Activated CD8-positive, alpha-beta memory T cell treated with anti-CD3 and anti-CD28 coated beads, Interleukin-2, amount 10 ng/mL, durations not matched to agents 7 days and 5 days (primary cell): ENCODE measurements around the gene TENM4. TPM values are rescaled to one million over a fixed set of nuclear protein-coding genes. Genes with fewer than 3 reads are reported as not detected.
A peak's percentile ranks its signal among the peaks of the same experiment; 100 is the strongest.

ENCODE experiments used
- ATAC-seq: fragments of 150-1000 bp; cut with Tn5 transposase; one replicate; pipeline ENCODE4 v1.10.0; 2021; ENCODE audit warnings: moderate library complexity
- CTCF ChIA-PET: fragments of 350-600 bp; sonication (Branson Sonifier 250); formaldehyde crosslinking; loops from one replicate; lab custom pipeline; 2021; ENCODE audit warnings: antibody characterized with exemption; lab: Charles Lee
- DNase-seq: peaks from one replicate; pipeline ENCODE4 v3.0.0-alpha.2; 2020
- H3K27ac Mint-ChIP-seq: one replicate; pipeline ENCODE4 v1.8.0; 2021; ENCODE audit warnings: mild to moderate bottlenecking, mixed read lengths
- H3K27me3 Mint-ChIP-seq: one replicate; pipeline ENCODE4 v1.8.0; 2021; ENCODE audit warnings: mixed read lengths
- H3K36me3 Mint-ChIP-seq: one replicate; pipeline ENCODE4 v1.8.0; 2021; ENCODE audit warnings: mild to moderate bottlenecking, mixed read lengths
- H3K4me1 Mint-ChIP-seq: one replicate; pipeline ENCODE4 v1.8.0; 2021; ENCODE audit warnings: mixed read lengths
- H3K4me3 Mint-ChIP-seq: one replicate; pipeline ENCODE4 v1.8.0; 2021; ENCODE audit warnings: mild to moderate bottlenecking, moderate library complexity, mixed read lengths
- H3K9me3 Mint-ChIP-seq: one replicate; pipeline ENCODE4 v1.8.0; 2022; ENCODE audit warnings: low read depth, mixed read lengths
- total RNA-seq, 2 experiments: library from RNA; stranded (reverse); gene quantifications; one replicate each; pipeline ENCODE4 v1.2.3, GENCODE V29; 2021

Gene TENM4
- total RNA-seq, 2 experiments from 2014 or later: not detected

DNA sequence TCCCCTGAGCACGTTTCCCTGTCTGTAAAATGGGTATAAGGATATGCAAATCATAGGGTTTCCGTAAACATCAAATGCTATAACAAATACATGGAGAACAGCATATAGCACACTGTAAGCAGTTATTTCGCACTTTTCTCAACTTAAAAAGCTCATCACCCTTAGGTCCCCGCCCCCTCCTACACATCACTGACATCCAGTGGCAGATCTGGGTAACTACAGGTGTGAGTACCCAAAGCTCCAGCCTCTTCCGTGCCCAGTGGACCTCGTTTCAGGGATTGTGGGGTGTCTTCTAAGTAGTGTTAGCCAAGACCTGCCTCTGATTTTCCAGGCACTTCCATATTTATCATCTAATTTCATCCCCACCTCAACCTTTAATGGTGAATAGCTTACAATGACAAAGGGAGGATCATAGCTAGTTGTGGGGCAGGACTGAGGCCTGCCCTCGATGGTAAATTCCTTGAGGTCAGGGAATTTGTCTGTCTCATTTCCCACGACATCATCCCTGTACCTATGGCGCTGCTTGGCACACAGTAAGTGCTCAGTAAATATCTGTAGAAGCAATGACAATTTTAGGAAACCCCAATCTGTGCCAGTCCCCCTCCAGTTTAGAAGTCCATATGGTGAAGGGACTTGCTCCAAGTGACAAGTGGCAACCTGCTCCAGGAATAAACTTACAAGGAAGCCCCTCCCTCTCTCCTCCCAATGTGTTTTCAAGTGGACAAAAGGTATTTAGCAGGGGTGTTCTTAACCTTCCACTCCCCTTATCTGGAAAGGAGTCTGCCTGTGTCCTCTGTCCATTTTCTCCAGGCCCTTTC lies 340.5 kb downstream of the TENM4 start:
- Mint-ChIP-seq H3K27me3 (peaks cover 3% of the 10 kb centered on the region), H3K9me3 (no peaks in the 10 kb centered on the region), H3K4me3 (no peak overlapping the region), H3K36me3 (no peaks in the 10 kb centered on the region), H3K27ac (no peak overlapping the region), H3K4me1 (no peaks in the 10 kb centered on the region)
- ATAC-seq (peak; percentile 68), DNase-seq (peak; percentile 52)
- CTCF ChIA-PET: interaction anchor here (0.8 to 2.5 kb wide), 8 partner anchors 9 to 454 kb away, joined by 3 to 30 read pairs (median 4); no protein-coding TSS in a partner anchor

DNA sequence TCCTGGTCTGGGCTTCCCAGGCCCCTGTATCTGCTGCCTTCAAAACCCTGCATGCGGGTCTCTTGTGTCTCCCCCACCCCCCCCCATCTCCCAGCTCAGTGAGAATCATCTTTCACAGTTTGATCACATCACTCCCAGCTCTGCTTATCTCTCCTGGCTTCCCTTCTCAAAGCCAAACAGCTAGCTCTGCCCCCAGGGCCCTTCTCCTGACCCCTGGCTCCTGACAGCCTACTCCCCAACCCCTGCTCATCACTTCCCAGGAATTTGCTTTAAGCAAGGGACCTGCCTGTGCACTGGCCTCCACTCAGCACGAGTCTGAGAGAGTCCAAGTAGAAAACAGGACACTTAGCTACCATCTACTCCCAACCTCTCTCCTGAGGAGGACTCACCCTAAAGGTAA lies 342.7 kb downstream of the TENM4 start:
- Mint-ChIP-seq H3K36me3 (no peaks in the 10 kb centered on the region), H3K9me3 (no peaks in the 10 kb centered on the region)
- CTCF ChIA-PET: interaction anchor here (2.5 kb wide), 1 partner anchor 452 kb away, joined by 30 read pairs; no protein-coding TSS in a partner anchor

DNA sequence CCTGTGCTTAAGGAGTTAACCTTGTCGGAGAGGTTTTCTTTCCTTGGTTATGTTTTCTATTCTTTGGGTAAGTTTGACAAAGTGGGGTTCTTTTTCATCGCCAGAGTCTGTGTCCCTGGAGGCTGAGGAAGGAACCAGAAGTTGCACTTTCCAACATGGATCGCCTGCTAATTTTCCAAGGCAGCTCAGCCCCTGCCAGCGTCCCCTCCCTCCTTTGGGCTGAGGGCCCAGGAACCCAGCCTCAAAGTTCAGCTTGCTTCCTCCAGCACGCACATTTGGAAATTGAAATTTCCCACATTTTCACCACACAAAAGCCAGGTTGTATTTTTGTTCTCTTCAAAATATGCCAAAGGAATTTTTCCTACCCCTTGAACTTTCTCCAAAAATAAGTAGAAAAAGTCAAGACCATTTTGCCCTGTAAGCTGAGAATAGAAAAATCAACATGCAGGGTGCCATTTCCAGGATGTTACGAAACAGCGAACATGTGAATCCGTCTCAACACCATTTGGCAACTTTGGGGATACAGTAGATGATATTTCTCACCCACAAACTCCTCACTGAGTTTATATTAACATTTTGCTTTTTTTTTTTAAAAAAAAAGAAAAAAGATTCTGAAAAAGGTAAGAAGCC lies 343.5 kb downstream of the TENM4 start:
- H3K9me3 Mint-ChIP-seq: no peaks in the 10 kb centered on the region
- H3K4me1 Mint-ChIP-seq: no peaks in the 10 kb centered on the region
- no peak overlapping the region for H3K27ac Mint-ChIP-seq
- no peak overlapping the region for H3K4me3 Mint-ChIP-seq
- ATAC-seq: no peak
- CTCF ChIA-PET: interaction anchor here (1.2 kb wide), 1 partner anchor 452 kb away, joined by 3 read pairs; no protein-coding TSS in a partner anchor
- no peak for DNase-seq
- H3K36me3 Mint-ChIP-seq: no peaks in the 10 kb centered on the region
- peaks cover 3% of the 10 kb centered on the region for H3K27me3 Mint-ChIP-seq

More for the DNA sequence above, 342.7 kb downstream of the TENM4 start:
- Mint-ChIP-seq H3K4me1 (no peaks in the 10 kb centered on the region), H3K27me3 (peaks cover 3% of the 10 kb centered on the region), H3K27ac (no peak overlapping the region), H3K4me3 (no peak overlapping the region)
- no peak for DNase-seq
- no peak for ATAC-seq

DNA sequence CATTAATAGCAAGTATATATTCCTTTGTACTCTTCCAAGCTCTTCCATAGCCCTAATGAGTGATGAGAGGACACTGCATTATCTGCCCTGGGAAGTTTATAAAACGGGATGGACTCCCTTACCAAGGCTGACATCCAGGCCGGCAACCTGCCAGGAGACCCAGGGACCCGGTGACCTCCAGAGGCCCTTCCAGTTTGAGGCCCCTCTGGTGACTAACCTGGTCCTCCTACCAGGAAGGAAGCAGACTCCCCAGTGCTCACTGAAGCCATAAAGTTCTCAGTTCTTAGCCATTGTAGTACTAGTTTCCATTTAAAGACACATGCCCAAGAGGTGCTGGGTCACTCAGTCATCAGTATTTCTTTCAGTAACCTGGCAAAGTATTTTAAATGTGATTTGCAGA lies 345.4 kb downstream of the TENM4 start:
- H3K27me3 Mint-ChIP-seq: peaks cover 3% of the 10 kb centered on the region
- DNase-seq (no peak), ATAC-seq (no peak)
- no peak overlapping the region for H3K4me3 Mint-ChIP-seq
- no peaks in the 10 kb centered on the region for H3K4me1 Mint-ChIP-seq
- no peak overlapping the region for H3K27ac Mint-ChIP-seq
- CTCF ChIA-PET: no interaction called here
- H3K36me3 Mint-ChIP-seq: no peaks in the 10 kb centered on the region
- H3K9me3 Mint-ChIP-seq: no peaks in the 10 kb centered on the region

DNA sequence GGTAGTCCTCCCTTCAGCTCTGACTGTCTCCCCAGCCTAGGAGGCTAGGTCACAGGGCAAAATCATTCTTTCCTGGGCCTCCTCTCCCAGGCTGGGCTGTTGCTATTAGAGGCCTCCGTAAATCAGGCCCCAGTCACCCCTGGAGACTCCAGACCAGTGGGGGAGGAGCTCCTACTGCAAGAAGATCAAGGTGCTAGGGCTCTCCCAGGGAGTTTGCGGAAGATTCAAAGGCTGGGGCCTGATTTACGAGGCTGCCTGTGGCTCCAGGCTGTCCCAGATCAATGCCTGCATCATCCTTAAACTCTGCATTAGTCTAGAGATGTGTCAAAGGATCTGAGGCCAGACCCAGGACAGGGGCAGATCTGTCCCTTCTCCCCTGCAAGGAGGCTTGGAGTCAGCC lies 346.2 kb downstream of the TENM4 start:
- ATAC-seq (no peak), DNase-seq (no peak)
- CTCF ChIA-PET: no interaction called here
- no peak overlapping the region for H3K4me3 Mint-ChIP-seq
- H3K4me1 Mint-ChIP-seq: no peaks in the 10 kb centered on the region
- H3K36me3 Mint-ChIP-seq: no peaks in the 10 kb centered on the region
- no peak overlapping the region for H3K27ac Mint-ChIP-seq
- peaks cover 3% of the 10 kb centered on the region for H3K27me3 Mint-ChIP-seq
- H3K9me3 Mint-ChIP-seq: no peaks in the 10 kb centered on the region

DNA sequence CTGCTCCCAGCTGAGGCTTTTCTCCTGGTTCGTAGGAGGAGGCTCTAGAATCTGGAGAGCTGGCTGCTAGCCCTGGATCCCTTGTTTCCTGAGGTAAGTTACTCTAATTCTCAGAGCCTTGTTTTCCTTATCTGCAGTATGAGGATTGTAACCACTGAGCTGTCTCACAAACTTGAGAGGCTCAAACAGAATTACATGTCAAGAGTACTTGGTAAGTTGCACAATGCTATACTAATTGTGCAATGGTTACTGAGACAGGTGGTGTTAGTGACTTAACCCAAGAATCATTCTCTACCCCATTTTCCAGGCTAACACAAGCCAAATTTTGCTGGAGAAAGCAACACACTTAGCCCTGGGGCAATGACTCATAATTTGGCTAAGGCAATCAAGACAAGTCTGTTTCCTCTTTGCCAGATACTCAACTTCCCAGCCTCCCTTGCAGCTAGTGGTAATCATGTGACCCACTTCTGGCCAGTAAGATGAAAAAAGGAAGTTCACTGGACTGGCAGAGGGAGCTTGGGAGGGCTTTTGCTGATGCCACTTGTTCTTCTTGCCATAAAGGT lies 348.0 kb downstream of the TENM4 start:
- Mint-ChIP-seq H3K27ac (no peak overlapping the region), H3K4me1 (no peaks in the 10 kb centered on the region), H3K4me3 (no peak overlapping the region), H3K9me3 (no peaks in the 10 kb centered on the region), H3K36me3 (no peaks in the 10 kb centered on the region), H3K27me3 (no peaks in the 10 kb centered on the region)
- CTCF ChIA-PET: no interaction called here
- ATAC-seq: no peak
- DNase-seq: no peak

DNA sequence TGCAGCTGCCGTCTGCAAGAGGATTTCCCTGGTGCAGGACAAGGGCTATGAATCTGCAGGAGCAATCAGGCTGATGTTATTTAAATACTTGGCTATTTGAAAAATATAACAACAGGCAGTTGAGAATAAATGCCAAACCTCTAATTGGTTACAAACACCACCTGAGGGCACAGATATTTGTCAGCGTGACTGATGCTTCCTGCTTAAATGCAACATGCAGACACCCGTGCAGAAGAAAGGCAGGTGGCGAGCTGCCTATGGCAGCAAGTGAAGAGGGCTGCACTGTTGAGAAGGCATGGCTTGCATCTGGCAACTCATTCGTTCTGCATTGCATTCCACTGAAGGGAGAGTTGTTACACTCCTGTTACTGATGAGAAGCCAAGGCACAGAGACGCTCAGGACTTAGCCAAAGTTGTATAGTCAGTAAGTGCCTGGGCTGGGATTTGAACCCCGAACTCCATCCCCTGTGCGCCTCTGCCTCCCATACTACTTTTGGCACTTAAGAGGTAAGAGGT lies 350.6 kb downstream of the TENM4 start:
- Mint-ChIP-seq H3K4me3 (no peak overlapping the region), H3K27me3 (no peaks in the 10 kb centered on the region), H3K36me3 (no peaks in the 10 kb centered on the region), H3K27ac (no peak overlapping the region), H3K4me1 (no peaks in the 10 kb centered on the region), H3K9me3 (no peaks in the 10 kb centered on the region)
- ATAC-seq: no peak
- DNase-seq: no peak
- CTCF ChIA-PET: interaction anchor here (1.0 to 1.5 kb wide), 2 partner anchors 10 to 445 kb away, joined by 3 to 4 read pairs; no protein-coding TSS in a partner anchor

DNA sequence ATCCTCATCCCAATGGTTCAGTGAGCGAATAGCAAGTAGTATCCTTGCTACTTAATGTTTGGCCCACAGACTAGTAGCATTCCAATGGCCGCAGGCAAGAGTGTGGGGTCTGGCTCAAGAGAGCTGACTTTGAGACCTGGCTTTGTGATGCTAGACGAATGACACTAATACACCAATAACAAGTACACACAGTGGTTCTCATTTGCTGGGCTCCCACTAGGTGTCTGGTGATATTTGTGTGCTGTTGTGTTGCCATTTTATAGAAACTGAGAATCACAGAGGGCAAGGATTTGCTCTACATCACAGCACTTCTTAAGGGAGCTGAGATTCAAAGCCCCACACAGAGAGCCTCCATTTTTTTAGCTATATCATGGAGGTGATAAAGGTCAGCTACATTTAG lies 351.2 kb downstream of the TENM4 start:
- CTCF ChIA-PET: interaction anchor here (1.0 to 1.5 kb wide), 2 partner anchors 10 to 444 kb away, joined by 3 to 4 read pairs; no protein-coding TSS in a partner anchor
- H3K4me1 Mint-ChIP-seq: no peaks in the 10 kb centered on the region

DNA sequence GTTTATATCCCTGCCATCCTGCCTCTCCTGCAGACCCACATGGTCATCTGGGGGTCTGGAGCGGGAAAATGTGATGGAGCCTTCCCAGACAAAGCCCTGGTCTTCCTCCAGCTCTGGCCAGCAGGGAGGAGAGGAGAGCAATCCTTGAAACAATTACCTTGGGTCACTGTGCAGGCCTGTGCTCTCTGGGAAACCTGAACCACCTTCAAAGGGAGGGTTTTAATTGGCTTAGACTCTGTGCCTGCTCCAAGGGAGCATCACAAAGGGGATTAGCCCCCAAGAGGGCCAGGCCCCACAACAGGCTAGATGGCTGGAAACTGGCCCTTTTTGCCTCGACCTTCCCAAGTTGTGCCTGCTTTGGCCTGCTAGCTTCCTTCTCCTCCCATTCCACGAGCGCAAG lies 351.9 kb downstream of the TENM4 start:
- no peaks in the 10 kb centered on the region for H3K27me3 Mint-ChIP-seq
- ATAC-seq: no peak
- no peaks in the 10 kb centered on the region for H3K4me1 Mint-ChIP-seq
- no peak for DNase-seq
- no peak overlapping the region for H3K27ac Mint-ChIP-seq
- H3K36me3 Mint-ChIP-seq: no peaks in the 10 kb centered on the region
- CTCF ChIA-PET: interaction anchor here (1.5 kb wide), 1 partner anchor 11 kb away, joined by 4 read pairs; no protein-coding TSS in a partner anchor
- H3K9me3 Mint-ChIP-seq: no peaks in the 10 kb centered on the region
- no peak overlapping the region for H3K4me3 Mint-ChIP-seq

More for the DNA sequence above, 351.2 kb downstream of the TENM4 start:
- Mint-ChIP-seq H3K27ac (no peak overlapping the region), H3K4me3 (no peak overlapping the region), H3K9me3 (no peaks in the 10 kb centered on the region), H3K36me3 (no peaks in the 10 kb centered on the region), H3K27me3 (no peaks in the 10 kb centered on the region)
- no peak for DNase-seq
- ATAC-seq: no peak

DNA sequence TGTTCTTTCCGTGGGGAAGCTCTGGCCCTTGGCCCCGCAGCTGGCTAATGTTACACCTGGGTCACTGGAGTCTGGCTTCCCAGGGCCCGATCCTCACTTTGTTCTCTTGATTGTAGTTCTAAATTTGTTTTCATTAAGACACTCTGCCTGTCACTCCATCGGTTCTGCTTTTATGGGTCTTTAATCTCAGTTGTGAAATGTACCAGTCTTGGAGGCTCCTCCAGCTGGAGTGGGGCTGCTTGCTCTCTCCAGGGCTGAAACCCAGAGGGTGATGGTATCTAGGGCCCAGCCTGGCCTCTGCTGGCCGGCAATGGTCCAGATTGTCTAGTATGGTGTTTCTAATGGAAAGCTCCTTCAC lies 352.9 kb downstream of the TENM4 start:
- Mint-ChIP-seq H3K4me3 (no peak overlapping the region), H3K27me3 (no peaks in the 10 kb centered on the region), H3K36me3 (no peaks in the 10 kb centered on the region), H3K27ac (no peak overlapping the region), H3K4me1 (no peaks in the 10 kb centered on the region), H3K9me3 (no peaks in the 10 kb centered on the region)
- ATAC-seq (no peak), DNase-seq (no peak)
- CTCF ChIA-PET: interaction anchor here (2.0 kb wide), 1 partner anchor 12 kb away, joined by 7 read pairs; no protein-coding TSS in a partner anchor

DNA sequence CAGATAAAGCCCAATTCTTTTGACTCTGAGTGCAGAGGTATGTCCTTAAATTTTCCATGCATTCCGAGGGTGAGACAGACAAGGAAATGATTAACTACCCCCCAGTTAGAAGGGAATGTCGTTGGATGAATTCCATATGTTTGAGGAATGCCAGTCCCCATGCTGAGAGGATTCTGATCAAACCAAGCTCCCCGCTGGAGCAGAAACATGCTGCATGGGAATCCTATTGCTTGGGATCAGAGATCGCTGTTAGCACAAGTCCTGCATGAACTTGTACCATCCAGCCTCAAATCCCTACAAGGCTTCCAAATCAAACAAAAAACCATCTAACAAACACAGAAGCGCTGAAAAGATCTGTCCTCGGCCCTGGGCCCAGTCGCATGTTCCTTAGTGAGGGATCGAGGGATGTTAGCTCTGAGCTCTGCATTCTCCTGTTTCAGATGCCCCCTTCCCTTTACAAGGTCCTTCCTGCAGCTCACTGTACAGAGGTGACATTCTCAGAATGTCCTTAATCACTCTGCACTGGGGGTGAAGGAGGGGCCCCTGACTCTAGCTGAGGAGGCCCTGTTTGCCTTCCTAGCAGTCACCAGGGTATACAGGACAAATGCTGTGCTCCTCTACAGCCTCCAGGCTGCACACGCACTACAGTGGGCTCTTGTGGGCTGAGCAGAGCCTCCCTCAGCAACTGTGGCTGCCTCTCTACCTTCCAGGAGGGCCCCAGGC lies 353.4 kb downstream of the TENM4 start:
- Mint-ChIP-seq H3K9me3 (no peaks in the 10 kb centered on the region), H3K27ac (no peak overlapping the region), H3K27me3 (no peaks in the 10 kb centered on the region), H3K36me3 (no peaks in the 10 kb centered on the region), H3K4me3 (no peak overlapping the region), H3K4me1 (no peaks in the 10 kb centered on the region)
- DNase-seq (no peak), ATAC-seq (no peak)
- CTCF ChIA-PET: interaction anchor here (2.0 kb wide), 1 partner anchor 13 kb away, joined by 7 read pairs; no protein-coding TSS in a partner anchor

DNA sequence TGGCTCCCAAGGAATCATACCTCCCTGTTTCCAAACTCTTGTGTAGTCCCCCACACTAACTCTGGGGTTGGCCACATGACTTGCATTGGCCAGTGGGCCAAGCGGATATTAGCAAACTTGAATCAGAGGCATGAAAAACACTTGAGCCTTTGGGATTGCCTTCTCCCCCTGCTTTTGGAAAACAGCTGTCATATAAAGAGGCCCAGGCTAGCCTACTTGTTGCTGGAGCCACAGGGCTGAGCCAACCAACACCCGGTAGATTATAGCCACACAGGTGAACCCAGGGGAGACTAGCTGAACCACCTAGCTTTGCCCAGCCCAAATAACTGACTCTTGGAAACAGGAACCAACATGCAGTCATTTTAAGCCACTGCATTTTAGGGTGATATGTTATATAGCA lies 354.8 kb downstream of the TENM4 start:
- ATAC-seq (no peak), DNase-seq (no peak)
- Mint-ChIP-seq H3K27me3 (no peaks in the 10 kb centered on the region), H3K4me3 (no peak overlapping the region), H3K27ac (no peak overlapping the region), H3K4me1 (no peaks in the 10 kb centered on the region), H3K9me3 (no peaks in the 10 kb centered on the region), H3K36me3 (no peaks in the 10 kb centered on the region)
- CTCF ChIA-PET: no interaction called here

DNA sequence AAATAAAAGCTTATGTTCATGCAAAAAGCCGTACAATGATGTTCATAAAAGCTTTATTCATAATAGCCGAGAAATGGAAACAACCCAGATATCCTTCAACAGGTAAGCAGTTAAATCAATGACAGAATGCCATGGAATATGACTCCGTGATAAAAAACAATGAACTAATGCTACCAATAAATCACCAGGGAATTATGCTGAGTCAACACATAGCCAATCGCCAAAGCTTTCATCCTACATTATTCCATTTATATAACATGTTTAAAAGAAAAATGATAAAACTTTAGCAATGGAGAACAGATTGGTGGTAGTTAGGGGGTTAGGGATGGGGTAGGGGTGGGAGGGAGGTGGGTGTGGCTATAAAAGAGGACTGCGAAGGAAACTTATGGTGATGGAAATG lies 356.4 kb downstream of the TENM4 start:
- Mint-ChIP-seq H3K27me3 (no peaks in the 10 kb centered on the region), H3K4me3 (no peak overlapping the region)
- CTCF ChIA-PET: no interaction called here

More for the DNA sequence above, 356.4 kb downstream of the TENM4 start:
- Mint-ChIP-seq H3K4me1 (no peaks in the 10 kb centered on the region), H3K9me3 (no peaks in the 10 kb centered on the region), H3K27ac (no peak overlapping the region), H3K36me3 (no peaks in the 10 kb centered on the region)
- DNase-seq: no peak
- no peak for ATAC-seq
